Immature natural killer cell (primary cell): ENCODE results near the gene STK4. TPM values are rescaled to one million over a fixed set of nuclear protein-coding genes. Genes with fewer than 3 reads are reported as not detected.

Experiments
- DNase-seq, 3 donors: peaks; one replicate each; pipeline ENCODE4 v3.0.0; 2022; ENCODE audit warnings: mixed read lengths in 1 of 3
- H3K27ac Mint-ChIP-seq, 6 donors: one replicate each; pipeline ENCODE4 v1.8.0; 2020; ENCODE audit warnings: mixed read lengths in 6 of 6, mild to moderate bottlenecking in 5 of 6, inconsistent platforms in 4 of 6, moderate library complexity in 3 of 6
- H3K27me3 Mint-ChIP-seq, 3 donors: one replicate each; pipeline ENCODE4 v1.8.0; 2020 to 2021; ENCODE audit warnings: low read depth in 3 of 3, mild to moderate bottlenecking in 3 of 3, mixed read lengths in 3 of 3, moderate library complexity in 3 of 3, inconsistent platforms in 1 of 3
- H3K36me3 Mint-ChIP-seq, 3 donors: one replicate each; pipeline ENCODE4 v1.8.0; 2020; ENCODE audit warnings: mixed read lengths in 3 of 3, inconsistent platforms in 2 of 3, mild to moderate bottlenecking in 2 of 3
- H3K4me1 Mint-ChIP-seq, 2 donors: one replicate each; pipeline ENCODE4 v1.8.0; 2020; ENCODE audit warnings: inconsistent platforms in 2 of 2, mild to moderate bottlenecking in 2 of 2, mixed read lengths in 2 of 2, moderate library complexity in 1 of 2
- H3K4me3 Mint-ChIP-seq, 5 donors: one replicate each; pipeline ENCODE4 v1.8.0; 2020; ENCODE audit warnings: mild to moderate bottlenecking in 5 of 5, mixed read lengths in 5 of 5, inconsistent platforms in 3 of 5, moderate library complexity in 3 of 5
- H3K9me3 Mint-ChIP-seq, 6 donors: one replicate each; pipeline ENCODE4 v1.8.0; 2020; ENCODE audit warnings: mild to moderate bottlenecking in 6 of 6, mixed read lengths in 6 of 6, inconsistent platforms in 4 of 6, moderate library complexity in 3 of 6
- polyA plus RNA-seq, 3 donors: library from polyadenylated mRNA; unstranded; fragments of 300-500 nt; fragmentation: Illumina TruSeq; gene quantifications; one replicate each; pipeline ENCODE4 v1.2.3, GENCODE V29; 2021

The STK4 gene
- polyA plus RNA-seq, 3 donors from 2014 or later: 122 to 256 (median 133) TPM

- peak overlapping the region in 1 of 6 donors; percentile 36 for H3K27ac Mint-ChIP-seq
- H3K27me3 Mint-ChIP-seq: no peaks in the 10 kb centered on the region
- H3K4me1 Mint-ChIP-seq: no peaks in the 10 kb centered on the region
- H3K9me3 Mint-ChIP-seq: no peaks in the 10 kb centered on the region
- H3K4me3 Mint-ChIP-seq: no peak overlapping the region
- no peak for DNase-seq
- H3K36me3 Mint-ChIP-seq: peaks cover 26 to 56% (median 39%) of the 10 kb centered on the region in 3 donors
These were observed 23.9 kb upstream of the STK4 start for GRCh38 chr20:44942264-44942973.

- no peak for DNase-seq
- Mint-ChIP-seq H3K36me3 (peaks cover 26 to 56% (median 36%) of the 10 kb centered on the region in 3 donors), H3K27ac (no peak overlapping the region), H3K27me3 (no peaks in the 10 kb centered on the region), H3K4me3 (no peak overlapping the region), H3K4me1 (no peaks in the 10 kb centered on the region), H3K9me3 (no peaks in the 10 kb centered on the region)
These were observed 22.5 kb upstream of the STK4 start for GRCh38 chr20:44943828-44944227.

GRCh38 chr20:44945261-44945660, 21.1 kb upstream of the STK4 start:
- no peak for DNase-seq
- Mint-ChIP-seq H3K4me3 (no peak overlapping the region), H3K27me3 (no peaks in the 10 kb centered on the region), H3K27ac (no peak overlapping the region), H3K9me3 (no peaks in the 10 kb centered on the region), H3K4me1 (no peaks in the 10 kb centered on the region), H3K36me3 (peaks cover 30 to 66% (median 41%) of the 10 kb centered on the region in 3 donors)

- Mint-ChIP-seq H3K9me3 (no peaks in the 10 kb centered on the region), H3K4me1 (no peaks in the 10 kb centered on the region), H3K4me3 (no peak overlapping the region), H3K27ac (peak overlapping the region in 2 of 6 donors; percentile 25 to 65), H3K36me3 (peaks cover 26 to 68% (median 41%) of the 10 kb centered on the region in 3 donors), H3K27me3 (no peaks in the 10 kb centered on the region)
- DNase-seq: no peak
These were observed 19.9 kb upstream of the STK4 start for GRCh38 chr20:44946271-44946852.

GRCh38 chr20:44948107-44948506, 18.2 kb upstream of the STK4 start:
- Mint-ChIP-seq H3K4me3 (no peak overlapping the region), H3K27ac (peak overlapping the region in 1 of 6 donors; percentile 19), H3K9me3 (no peaks in the 10 kb centered on the region), H3K27me3 (peaks cover 0 to 2% (median 0%) of the 10 kb centered on the region in 3 donors), H3K36me3 (peaks cover 32 to 73% (median 43%) of the 10 kb centered on the region in 3 donors), H3K4me1 (peaks cover 0 to 7% of the 10 kb centered on the region in 2 donors)
- no peak for DNase-seq

GRCh38 chr20:44948513-44948912, 17.8 kb upstream of the STK4 start:
- Mint-ChIP-seq H3K27ac (no peak overlapping the region), H3K4me1 (peaks cover 0 to 11% of the 10 kb centered on the region in 2 donors), H3K36me3 (peaks cover 35 to 75% (median 47%) of the 10 kb centered on the region in 3 donors)

GRCh38 chr20:44950368-44950767, 15.9 kb upstream of the STK4 start:
- Mint-ChIP-seq H3K4me3 (no peak overlapping the region), H3K27ac (peak overlapping the region in 1 of 6 donors; percentile 41), H3K27me3 (peaks cover 0 to 2% (median 0%) of the 10 kb centered on the region in 3 donors), H3K9me3 (no peaks in the 10 kb centered on the region), H3K36me3 (peaks cover 34 to 74% (median 59%) of the 10 kb centered on the region in 3 donors), H3K4me1 (peaks cover 0 to 14% of the 10 kb centered on the region in 2 donors)
- no peak for DNase-seq

More at GRCh38 chr20:44948513-44948912, 17.8 kb upstream of the STK4 start:
- no peak for DNase-seq
- no peaks in the 10 kb centered on the region for H3K9me3 Mint-ChIP-seq
- H3K27me3 Mint-ChIP-seq: peaks cover 0 to 2% (median 0%) of the 10 kb centered on the region in 3 donors
- no peak overlapping the region for H3K4me3 Mint-ChIP-seq

GRCh38 chr20:44952731-44953130, 13.6 kb upstream of the STK4 start:
- Mint-ChIP-seq H3K36me3 (peaks cover 29 to 65% (median 55%) of the 10 kb centered on the region in 3 donors), H3K27me3 (peaks cover 0 to 2% (median 0%) of the 10 kb centered on the region in 3 donors), H3K27ac (peak overlapping the region in 4 of 6 donors; percentile 29 to 55 (median 42)), H3K4me1 (peaks cover 0 to 16% of the 10 kb centered on the region in 2 donors), H3K4me3 (no peak overlapping the region), H3K9me3 (no peaks in the 10 kb centered on the region)
- DNase-seq: no peak

- Mint-ChIP-seq H3K9me3 (no peaks in the 10 kb centered on the region), H3K36me3 (peaks cover 29 to 57% (median 50%) of the 10 kb centered on the region in 3 donors), H3K4me1 (peaks cover 10 to 31% of the 10 kb centered on the region in 2 donors), H3K27ac (no peak overlapping the region), H3K27me3 (peaks cover 0 to 2% (median 0%) of the 10 kb centered on the region in 3 donors), H3K4me3 (no peak overlapping the region)
- no peak for DNase-seq
These were observed 12.1 kb upstream of the STK4 start for GRCh38 chr20:44954211-44954610.

GRCh38 chr20:44955270-44955669, 11.0 kb upstream of the STK4 start:
- DNase-seq: no peak
- peaks cover 25 to 49% (median 43%) of the 10 kb centered on the region in 3 donors for H3K36me3 Mint-ChIP-seq
- H3K4me3 Mint-ChIP-seq: no peak overlapping the region
- peaks cover 0 to 5% (median 2%) of the 10 kb centered on the region in 3 donors for H3K27me3 Mint-ChIP-seq
- peaks cover 15 to 39% of the 10 kb centered on the region in 2 donors for H3K4me1 Mint-ChIP-seq
- no peaks in the 10 kb centered on the region for H3K9me3 Mint-ChIP-seq
- no peak overlapping the region for H3K27ac Mint-ChIP-seq

GRCh38 chr20:44956410-44956809, 9.9 kb upstream of the STK4 start:
- Mint-ChIP-seq H3K27ac (no peak overlapping the region), H3K36me3 (peaks cover 25 to 40% (median 37%) of the 10 kb centered on the region in 3 donors), H3K4me3 (no peak overlapping the region), H3K27me3 (peaks cover 0 to 5% (median 2%) of the 10 kb centered on the region in 3 donors), H3K4me1 (peaks cover 22 to 47% of the 10 kb centered on the region in 2 donors), H3K9me3 (no peaks in the 10 kb centered on the region)
- no peak for DNase-seq

GRCh38 chr20:44958276-44958675, 8.0 kb upstream of the STK4 start:
- no peak for DNase-seq
- Mint-ChIP-seq H3K27ac (peak overlapping the region in 2 of 6 donors; percentile 13 to 69), H3K4me3 (peak overlapping the region in 3 of 5 donors; percentile 70 to 99 (median 94)), H3K9me3 (no peaks in the 10 kb centered on the region), H3K36me3 (peaks cover 13 to 23% (median 21%) of the 10 kb centered on the region in 3 donors), H3K4me1 (peaks cover 22 to 38% of the 10 kb centered on the region in 2 donors), H3K27me3 (peaks cover 0 to 2% (median 2%) of the 10 kb centered on the region in 3 donors)

GRCh38 chr20:44959082-44959637, 7.2 kb upstream of the STK4 start:
- peaks cover 4 to 16% (median 14%) of the 10 kb centered on the region in 3 donors for H3K36me3 Mint-ChIP-seq
- H3K27ac Mint-ChIP-seq: peak overlapping the region; percentile 81 to 95 (median 94)
- peaks cover 22 to 34% of the 10 kb centered on the region in 2 donors for H3K4me1 Mint-ChIP-seq
- no peak for DNase-seq
- peaks cover 0 to 2% (median 2%) of the 10 kb centered on the region in 3 donors for H3K27me3 Mint-ChIP-seq
- no peaks in the 10 kb centered on the region for H3K9me3 Mint-ChIP-seq
- peak overlapping the region; percentile 94 to 99 (median 97) for H3K4me3 Mint-ChIP-seq
